Peyer's patch (tissue), 4 donors: Measurements from ENCODE around the gene CYP39A1.

ENCODE experiments used
- CTCF ChIP-seq, 6 experiments: fragments of 450-650 bp in 4 of 6; fragments of 200-600 bp in 2 of 6; sonication (generic) in 1 of 6; IDR thresholded peaks; one replicate each; pipeline ENCODE4 v1.5.1; 2017 to 2019; ENCODE audit warnings: antibody characterized with exemption in 6 of 6, mild to moderate bottlenecking in 3 of 6, moderate library complexity in 1 of 6
- POLR2A ChIP-seq, 2 donors: fragments of 450-650 bp; IDR thresholded peaks; one replicate each; pipeline ENCODE4 v1.5.1; 2017; ENCODE audit warnings: antibody characterized with exemption in 2 of 2, mild to moderate bottlenecking in 2 of 2, moderate library complexity in 2 of 2

DNA sequence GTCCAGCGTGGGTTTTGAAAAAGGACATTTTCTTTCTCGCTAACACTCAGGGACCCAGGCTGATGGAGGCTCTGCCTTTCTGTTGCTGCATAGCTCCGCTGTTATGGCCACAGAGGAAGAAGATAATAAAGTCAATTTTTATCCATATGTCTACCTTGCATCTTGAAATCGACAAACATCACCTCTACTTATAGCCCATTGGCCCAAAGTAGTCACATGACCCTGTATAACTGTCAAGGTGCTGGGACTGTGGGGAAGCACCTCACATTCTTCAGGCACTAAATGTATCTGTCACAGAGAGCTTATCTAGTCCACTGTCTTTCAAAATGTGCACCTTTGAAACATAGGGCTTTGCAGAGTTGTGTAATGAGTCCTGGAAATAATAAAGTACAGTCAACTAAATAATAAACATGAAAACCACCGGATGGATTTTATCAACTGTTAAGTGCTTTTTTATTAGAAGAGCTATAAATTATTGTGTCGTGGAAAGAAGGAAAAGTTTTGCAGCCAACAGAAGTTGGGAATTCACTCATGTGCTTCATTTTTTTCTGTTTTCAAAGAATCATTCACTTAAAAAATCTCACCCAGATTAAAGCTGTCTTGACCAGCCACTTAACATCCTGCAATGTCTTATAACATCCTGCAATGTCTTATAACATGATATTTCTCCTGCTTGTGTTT, 113.7 kb downstream of the CYP39A1 start:
- no peak for TF ChIP-seq CTCF (IDR thresholded peaks at IDR 0.05)
- no peak for TF ChIP-seq POLR2A (IDR thresholded peaks at IDR 0.05)
